ENCODE measurements around the gene KDM3B.

Gene KDM3B

GRCh38 chr5:138344887-138345622, 7.4 kb upstream of the KDM3B start:
- FAIRE-seq, result no peak
- no peak for DNase-seq (ENCODE audit: insufficient read length, low spot score)

DNA sequence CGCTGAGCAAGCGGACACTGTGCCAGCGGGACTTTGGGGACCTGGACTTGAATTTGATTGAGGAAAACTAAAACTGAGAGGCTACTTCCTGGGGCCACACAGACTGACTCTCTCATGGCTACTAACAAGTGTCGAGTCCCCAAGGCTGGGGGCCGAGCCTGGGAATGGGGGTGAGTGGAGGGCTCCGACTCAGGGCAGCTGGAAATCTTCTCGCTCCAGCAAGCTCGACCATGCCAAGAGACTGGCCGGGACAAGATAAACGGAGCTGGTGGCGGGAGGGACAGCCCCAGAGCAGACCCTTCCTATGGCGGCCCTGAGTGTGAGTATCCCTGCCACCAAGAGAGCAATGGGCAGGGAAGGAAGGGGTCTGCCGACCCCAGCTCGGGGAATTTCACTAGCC, 5.6 kb upstream of the KDM3B start:
- no peak for FAIRE-seq
- no peak for DNase-seq (ENCODE audit: insufficient read length, low spot score)

DNA sequence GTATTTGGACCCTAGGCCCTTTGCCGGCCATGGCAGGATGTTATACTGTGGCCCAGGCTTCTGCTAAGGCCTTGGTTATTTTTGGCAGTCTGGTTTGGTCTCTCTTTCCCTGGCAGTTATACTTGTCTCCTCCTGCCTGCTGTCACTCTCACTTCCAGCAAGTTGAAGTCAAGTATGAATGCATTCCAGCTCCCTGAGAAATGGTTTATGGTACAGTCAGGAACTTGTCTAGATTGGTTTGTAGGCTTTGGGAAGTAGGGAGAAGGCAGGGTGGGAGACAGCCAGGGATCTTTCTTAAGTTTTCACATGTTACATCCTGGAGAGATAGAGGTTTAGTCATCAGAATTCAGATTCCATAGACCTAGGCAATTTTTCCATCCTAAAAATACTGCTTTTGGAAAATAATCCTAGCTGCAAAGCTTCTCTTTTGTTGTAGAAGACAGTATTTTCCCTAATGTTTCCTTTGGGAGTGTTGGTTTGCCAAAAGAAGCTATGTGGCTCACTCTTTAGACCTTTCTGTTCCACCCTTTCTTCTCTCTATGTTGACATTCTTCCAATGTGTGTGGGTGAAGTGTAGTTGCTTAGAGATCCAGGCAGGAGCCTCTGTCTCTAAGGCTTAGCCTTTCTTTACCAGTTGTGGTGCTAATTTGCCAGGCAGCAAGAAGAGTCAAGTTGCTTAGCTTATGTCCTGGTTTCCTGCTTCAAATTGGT, 2.5 kb upstream of the KDM3B start:
- peak; percentile 4 for FAIRE-seq

DNA sequence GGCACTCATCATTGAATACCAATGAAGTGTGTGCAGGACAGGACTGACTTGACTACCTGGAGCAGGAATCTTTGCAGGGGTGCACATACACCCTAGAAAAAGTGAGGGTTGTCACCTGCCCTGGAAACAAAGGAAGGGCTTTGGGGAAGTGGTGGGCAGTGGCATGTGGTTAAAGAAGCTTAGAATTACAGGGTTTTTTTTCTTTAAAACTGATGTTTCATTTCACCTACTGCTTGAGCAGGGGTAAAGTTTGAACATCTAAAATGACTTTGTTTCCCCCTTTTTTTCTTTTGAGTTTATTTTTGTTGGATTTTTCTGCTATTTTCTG, 2.0 kb upstream of the KDM3B start:
- DNase-seq (ENCODE audit: insufficient read length, low spot score) (no peak), FAIRE-seq (no peak)

More for the DNA sequence above, 2.5 kb upstream of the KDM3B start:
- no peak for DNase-seq (ENCODE audit: insufficient read length, low spot score)

DNA sequence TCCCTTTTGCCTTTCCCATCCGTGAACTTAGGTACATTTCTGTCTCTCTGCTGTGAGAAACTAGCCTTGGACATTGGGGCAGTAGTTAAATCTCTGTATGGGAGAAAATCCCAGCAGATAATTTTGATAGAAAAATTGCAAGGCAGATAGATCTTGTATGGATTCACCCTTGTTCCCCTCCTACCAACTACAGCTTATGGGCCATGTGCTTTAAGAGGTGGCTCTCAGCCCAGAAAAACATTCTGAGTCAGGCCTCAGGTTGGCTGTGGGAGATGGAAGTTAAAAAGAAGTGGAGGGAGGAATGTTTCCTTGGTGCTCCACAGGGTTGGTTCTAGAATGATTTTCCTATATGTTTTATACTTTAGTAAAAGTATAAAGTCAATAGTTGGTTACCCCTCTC, 1.4 kb upstream of the KDM3B start:
- DNase-seq (ENCODE audit: insufficient read length, low spot score) (no peak), FAIRE-seq (no peak)

GRCh38 chr5:138351517-138351916, 968 bp upstream of the KDM3B start:
- DNase-seq (ENCODE audit: insufficient read length, low spot score) (no peak), FAIRE-seq (no peak)

- FAIRE-seq, result peak; percentile 76
Measured at GRCh38 chr5:138352722-138353559, 456 bp downstream of the KDM3B start.

GRCh38 chr5:138353560-138354080, 1.1 kb downstream of the KDM3B start:
- DNase-seq (ENCODE audit: insufficient read length, low spot score) (no peak), FAIRE-seq (peak; percentile 82)

More at GRCh38 chr5:138352722-138353559, 456 bp downstream of the KDM3B start:
- peak; percentile 47 for DNase-seq (ENCODE audit: insufficient read length, low spot score)

GRCh38 chr5:138354387-138354786, 1.9 kb downstream of the KDM3B start:
- FAIRE-seq (no peak), DNase-seq (ENCODE audit: insufficient read length, low spot score) (no peak)

DNA sequence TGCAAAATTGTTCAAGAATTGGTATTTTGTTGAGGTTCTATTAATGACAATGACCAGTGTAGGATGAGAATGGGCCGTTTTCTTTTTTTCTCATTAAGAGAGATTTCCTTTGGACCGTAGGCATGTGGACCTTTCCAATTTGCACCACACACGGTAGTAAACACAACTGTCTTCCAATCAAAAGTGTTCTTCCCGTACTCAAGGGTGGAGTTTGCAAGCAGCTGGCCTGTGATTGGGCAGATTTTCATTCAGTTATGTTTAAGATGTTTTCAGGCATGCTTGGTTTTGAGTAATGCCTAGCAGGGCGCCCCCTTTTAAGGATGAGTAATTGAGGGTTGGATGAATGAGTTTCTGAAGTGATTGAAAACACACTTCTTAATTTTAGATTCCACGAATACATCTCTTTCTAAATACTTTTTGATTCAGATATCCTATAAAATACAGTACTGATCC, 2.5 kb downstream of the KDM3B start:
- FAIRE-seq, result peak; percentile 98
- DNase-seq (ENCODE audit: insufficient read length, low spot score), result peak; percentile 46

- no peak for DNase-seq (ENCODE audit: insufficient read length, low spot score)
- no peak for FAIRE-seq
Measured at GRCh38 chr5:138359621-138360020, 7.1 kb downstream of the KDM3B start.

DNA sequence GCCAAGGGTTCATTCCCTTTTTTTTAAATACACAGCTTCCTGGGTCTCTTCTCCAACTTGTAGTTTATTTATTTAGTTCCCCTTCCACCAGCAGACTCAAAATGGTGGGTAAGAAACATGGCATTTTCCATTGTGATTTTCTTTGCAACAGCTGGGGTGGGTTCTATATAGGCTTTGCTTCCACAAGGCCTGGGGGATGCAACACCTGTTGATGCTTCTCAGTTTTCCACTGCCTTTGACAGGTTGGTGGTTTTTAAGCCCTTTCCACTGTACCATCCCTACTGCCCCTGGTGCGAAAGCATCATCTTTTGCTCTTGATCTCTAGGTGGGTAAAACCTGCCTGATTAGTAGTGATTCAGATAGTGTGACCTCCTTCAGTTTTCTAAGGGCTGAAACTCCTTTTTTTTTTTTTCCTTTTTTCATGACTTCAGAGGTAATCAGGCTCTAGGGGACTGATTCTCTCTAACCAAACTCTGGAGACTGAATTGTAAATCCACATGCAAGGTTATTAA, 8.5 kb downstream of the KDM3B start:
- FAIRE-seq, result no peak

GRCh38 chr5:138364576-138364975, 12.1 kb downstream of the KDM3B start:
- no peak for FAIRE-seq
- DNase-seq (ENCODE audit: insufficient read length, low spot score), result no peak

More for the DNA sequence above, 8.5 kb downstream of the KDM3B start:
- no peak for DNase-seq (ENCODE audit: insufficient read length, low spot score)

- no peak for FAIRE-seq
- no peak for DNase-seq (ENCODE audit: insufficient read length, low spot score)
Measured at GRCh38 chr5:138366632-138367382, 14.3 kb downstream of the KDM3B start.

GRCh38 chr5:138369261-138369660, 16.8 kb downstream of the KDM3B start:
- no peak for FAIRE-seq
- no peak for DNase-seq (ENCODE audit: insufficient read length, low spot score)

GRCh38 chr5:138369706-138370105, 17.2 kb downstream of the KDM3B start:
- DNase-seq (ENCODE audit: insufficient read length, low spot score) (no peak), FAIRE-seq (peak; percentile 53)

- no peak for DNase-seq (ENCODE audit: insufficient read length, low spot score)
- FAIRE-seq, result no peak
Measured at GRCh38 chr5:138370537-138370936, 18.1 kb downstream of the KDM3B start.

GRCh38 chr5:138371454-138371853, 19.0 kb downstream of the KDM3B start:
- no peak for FAIRE-seq
- no peak for DNase-seq (ENCODE audit: insufficient read length, low spot score)

- DNase-seq (ENCODE audit: insufficient read length, low spot score) (no peak), FAIRE-seq (peak; percentile 56)
Measured at GRCh38 chr5:138372225-138372624, 19.7 kb downstream of the KDM3B start.

DNA sequence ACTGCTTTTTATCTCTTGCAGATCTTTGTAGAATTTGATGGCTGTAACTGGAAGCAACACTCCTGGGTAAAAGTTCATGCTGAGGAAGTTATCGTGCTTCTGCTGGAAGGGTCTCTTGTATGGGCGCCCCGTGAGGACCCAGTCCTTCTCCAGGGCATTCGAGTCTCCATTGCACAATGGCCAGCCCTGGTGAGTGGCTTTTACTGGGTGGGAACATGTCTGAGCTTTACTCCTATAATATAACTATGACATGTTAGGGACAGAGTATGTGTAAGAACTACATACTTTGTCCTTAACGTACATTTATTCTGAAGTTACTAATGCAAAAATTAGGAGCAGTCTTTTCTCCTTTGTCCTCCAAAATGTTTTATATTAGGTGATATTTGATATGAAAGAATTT, 20.2 kb downstream of the KDM3B start:
- DNase-seq (ENCODE audit: insufficient read length, low spot score) (no peak), FAIRE-seq (no peak)
